Ishikawa (cell line): Measurements from ENCODE around the gene HEMK1.

Experiments
- EP300 ChIP-seq: IDR thresholded peaks from 2 replicates; pipeline ENCODE4 v1.6.1; 2012; ENCODE audit warnings: borderline replicate concordance
- RAD21 ChIP-seq: IDR thresholded peaks from 2 replicates; pipeline ENCODE4 v1.6.1; 2012; ENCODE audit warnings: low read depth
- TAF1 ChIP-seq: IDR thresholded peaks from 2 replicates; pipeline ENCODE4 v1.6.1; 2012; ENCODE audit warnings: low read depth, mild to moderate bottlenecking
- TEAD4 ChIP-seq: IDR thresholded peaks from 2 replicates; pipeline ENCODE4 v1.6.1; 2012
- YY1 ChIP-seq: IDR thresholded peaks from 2 replicates; pipeline ENCODE4 v1.6.1; 2012; ENCODE audit warnings: low read depth
- ZBTB7A ChIP-seq: IDR thresholded peaks from 2 replicates; pipeline ENCODE4 v1.6.1; 2012; ENCODE audit warnings: low read depth
- TF ChIP-seq, protein P1 (sequence below): IDR thresholded peaks from 2 replicates; pipeline ENCODE4 v1.6.1; 2012
- TF ChIP-seq, protein P2 (sequence below): IDR thresholded peaks from 2 replicates; pipeline ENCODE4 v1.6.1; 2012; ENCODE audit warnings: low read depth, mild to moderate bottlenecking

GRCh38 chr3:50525987-50526386 is 43.3 kb upstream of the HEMK1 start:
- TF ChIP-seq YY1 (peak; percentile 17; the same call in 1 of the 2 replicates), ZBTB7A (no peak), EP300 (no peak), RAD21 (no peak), TAF1 (no peak), TEAD4 (no peak)
- TF ChIP-seq, protein P1, sequence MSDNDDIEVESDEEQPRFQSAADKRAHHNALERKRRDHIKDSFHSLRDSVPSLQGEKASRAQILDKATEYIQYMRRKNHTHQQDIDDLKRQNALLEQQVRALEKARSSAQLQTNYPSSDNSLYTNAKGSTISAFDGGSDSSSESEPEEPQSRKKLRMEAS: peak; percentile 96
- TF ChIP-seq, protein P2, sequence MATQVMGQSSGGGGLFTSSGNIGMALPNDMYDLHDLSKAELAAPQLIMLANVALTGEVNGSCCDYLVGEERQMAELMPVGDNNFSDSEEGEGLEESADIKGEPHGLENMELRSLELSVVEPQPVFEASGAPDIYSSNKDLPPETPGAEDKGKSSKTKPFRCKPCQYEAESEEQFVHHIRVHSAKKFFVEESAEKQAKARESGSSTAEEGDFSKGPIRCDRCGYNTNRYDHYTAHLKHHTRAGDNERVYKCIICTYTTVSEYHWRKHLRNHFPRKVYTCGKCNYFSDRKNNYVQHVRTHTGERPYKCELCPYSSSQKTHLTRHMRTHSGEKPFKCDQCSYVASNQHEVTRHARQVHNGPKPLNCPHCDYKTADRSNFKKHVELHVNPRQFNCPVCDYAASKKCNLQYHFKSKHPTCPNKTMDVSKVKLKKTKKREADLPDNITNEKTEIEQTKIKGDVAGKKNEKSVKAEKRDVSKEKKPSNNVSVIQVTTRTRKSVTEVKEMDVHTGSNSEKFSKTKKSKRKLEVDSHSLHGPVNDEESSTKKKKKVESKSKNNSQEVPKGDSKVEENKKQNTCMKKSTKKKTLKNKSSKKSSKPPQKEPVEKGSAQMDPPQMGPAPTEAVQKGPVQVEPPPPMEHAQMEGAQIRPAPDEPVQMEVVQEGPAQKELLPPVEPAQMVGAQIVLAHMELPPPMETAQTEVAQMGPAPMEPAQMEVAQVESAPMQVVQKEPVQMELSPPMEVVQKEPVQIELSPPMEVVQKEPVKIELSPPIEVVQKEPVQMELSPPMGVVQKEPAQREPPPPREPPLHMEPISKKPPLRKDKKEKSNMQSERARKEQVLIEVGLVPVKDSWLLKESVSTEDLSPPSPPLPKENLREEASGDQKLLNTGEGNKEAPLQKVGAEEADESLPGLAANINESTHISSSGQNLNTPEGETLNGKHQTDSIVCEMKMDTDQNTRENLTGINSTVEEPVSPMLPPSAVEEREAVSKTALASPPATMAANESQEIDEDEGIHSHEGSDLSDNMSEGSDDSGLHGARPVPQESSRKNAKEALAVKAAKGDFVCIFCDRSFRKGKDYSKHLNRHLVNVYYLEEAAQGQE: peak; percentile 99
